Stimulated activated CD8-positive, alpha-beta memory T cell treated with anti-CD3 and anti-CD28 coated beads, Interleukin-2, amount 100 ng/mL, for 48 hours (primary cell): Measurements from ENCODE around the gene IQSEC1.
"Not testable (repeated sequence)": the region's sequence is repeated elsewhere in the genome, so short reads cannot be mapped to it uniquely, and the experiment has no call there.

ENCODE experiments used
- DNase-seq, 2 donors: peaks; one replicate each; pipeline ENCODE4 v3.0.0-alpha.2; 2020; ENCODE audit warnings: low read depth in 2 of 2

IQSEC1 gene

GRCh38 chr3:12875857-12876836 lies 197.1 kb downstream of the IQSEC1 start:
- peak; percentile 8 to 9 for DNase-seq

- no peak for DNase-seq
Measured at GRCh38 chr3:12871404-12871983, 201.7 kb downstream of the IQSEC1 start.

GRCh38 chr3:12870942-12871341 lies 202.3 kb downstream of the IQSEC1 start:
- DNase-seq: no peak

- peak; percentile 32 to 44 for DNase-seq
Measured at GRCh38 chr3:12869035-12869621, 204.1 kb downstream of the IQSEC1 start.

GRCh38 chr3:12868039-12869034 lies 204.9 kb downstream of the IQSEC1 start:
- peak; percentile 50 to 51 for DNase-seq

GRCh38 chr3:12866836-12867235 lies 206.4 kb downstream of the IQSEC1 start:
- no peak for DNase-seq

- no peak for DNase-seq
Measured at GRCh38 chr3:12865271-12865670, 208.0 kb downstream of the IQSEC1 start.

GRCh38 chr3:12862387-12862786 lies 210.8 kb downstream of the IQSEC1 start:
- DNase-seq: no peak

GRCh38 chr3:12861611-12862010 lies 211.6 kb downstream of the IQSEC1 start:
- DNase-seq: no peak

GRCh38 chr3:12859840-12860239 lies 213.4 kb downstream of the IQSEC1 start:
- no peak for DNase-seq

- DNase-seq: no peak
Measured at GRCh38 chr3:12856626-12857025, 216.6 kb downstream of the IQSEC1 start.

- DNase-seq: no peak
Measured at GRCh38 chr3:12854565-12854964, 218.7 kb downstream of the IQSEC1 start.

GRCh38 chr3:12853847-12854246 lies 219.4 kb downstream of the IQSEC1 start:
- not testable (repeated sequence) for DNase-seq

GRCh38 chr3:12852201-12852600 lies 221.0 kb downstream of the IQSEC1 start:
- DNase-seq: no peak
